NCI-H526 treated with DMSO at 0.1 percent for 48 hours (cell line): ENCODE measurements around the gene SNX12.

ENCODE experiments used
- DNase-seq: peaks from one replicate; lab custom pipeline; 2025; lab: John Stamatoyannopoulos, UW

Gene SNX12

GRCh38 chrX:71068044-71068918 is at the start of gene SNX12:
Gene SNX12 (minus strand): TSS chrX:71068334. CDS start chrX:71068306, 28 bp downstream.
- peak; percentile 89 for DNase-seq

- DNase-seq = no peak
Observed at GRCh38 chrX:71117358-71117757, 49.2 kb upstream of the SNX12 start.

- no peak for DNase-seq
Observed at GRCh38 chrX:71111921-71112431, 43.8 kb upstream of the SNX12 start.

- no peak for DNase-seq
Observed at GRCh38 chrX:71111141-71111843, 43.2 kb upstream of the SNX12 start, which contains the start of gene IL2RG. Gene IL2RG (minus strand): TSS chrX:71111577. CDS start chrX:71111539, 38 bp downstream.

- DNase-seq = no peak
Observed at GRCh38 chrX:71109051-71109450, 40.9 kb upstream of the SNX12 start.

- no peak for DNase-seq
Observed at GRCh38 chrX:71107762-71108360, 39.7 kb upstream of the SNX12 start.

GRCh38 chrX:71107245-71107644 is 39.1 kb upstream of the SNX12 start:
- no peak for DNase-seq

GRCh38 chrX:71106427-71106826 is 38.3 kb upstream of the SNX12 start, which contains the start of gene CXorf65:
Gene CXorf65 (minus strand): TSS chrX:71106740. CDS start chrX:71106556, 184 bp downstream.
- no peak for DNase-seq

GRCh38 chrX:71105628-71106027 is 37.5 kb upstream of the SNX12 start:
- no peak for DNase-seq

GRCh38 chrX:71103110-71103983 is 35.2 kb upstream of the SNX12 start:
- DNase-seq = no peak

- DNase-seq = no peak
Observed at GRCh38 chrX:71102292-71102691, 34.2 kb upstream of the SNX12 start.

- no peak for DNase-seq
Observed at GRCh38 chrX:71100581-71101505, 32.7 kb upstream of the SNX12 start.

GRCh38 chrX:71099736-71100135 is 31.6 kb upstream of the SNX12 start:
- DNase-seq = no peak

GRCh38 chrX:71098951-71099506 is 30.9 kb upstream of the SNX12 start:
- no peak for DNase-seq

GRCh38 chrX:71098302-71098701 is 30.2 kb upstream of the SNX12 start:
- DNase-seq = no peak

GRCh38 chrX:71096760-71097032 is 28.6 kb upstream of the SNX12 start:
- no peak for DNase-seq

GRCh38 chrX:71095981-71096759 is 28.0 kb upstream of the SNX12 start:
- peak; percentile 18 for DNase-seq

GRCh38 chrX:71095555-71095980 is 27.4 kb upstream of the SNX12 start, which contains the start of gene FOXO4:
Gene FOXO4 (plus strand): TSS chrX:71095851. CDS start chrX:71096529, 678 bp downstream.
- peak; percentile 35 for DNase-seq

GRCh38 chrX:71095033-71095432 is 26.9 kb upstream of the SNX12 start:
- DNase-seq = no peak
